ENCODE data around the gene THBS4.

- TF ChIP-seq POLR2AphosphoS5 (IDR thresholded peaks at IDR 0.05) (no peak), POLR2A (IDR thresholded peaks at IDR 0.05) (no peak)
Observed at GRCh38 chr5:80117446-80117845, 82.3 kb downstream of the THBS4 start.

Measured in upper lobe of left lung (tissue), 4 donors.